Stimulated activated CD8-positive, alpha-beta memory T cell treated with anti-CD3 and anti-CD28 coated beads, Interleukin-4, amount 100 ng/mL, for 1 hour (primary cell): Measurements from ENCODE around the gene MOCS3.
"Not testable (repeated sequence)": the region's sequence is repeated elsewhere in the genome, so short reads cannot be mapped to it uniquely, and the experiment has no call there.

ENCODE experiments used
- DNase-seq, 2 donors: peaks; one replicate each; pipeline ENCODE4 v3.0.0-alpha.2; 2020; ENCODE audit warnings: low read depth in 2 of 2, low spot score in 1 of 2

Gene MOCS3

DNA sequence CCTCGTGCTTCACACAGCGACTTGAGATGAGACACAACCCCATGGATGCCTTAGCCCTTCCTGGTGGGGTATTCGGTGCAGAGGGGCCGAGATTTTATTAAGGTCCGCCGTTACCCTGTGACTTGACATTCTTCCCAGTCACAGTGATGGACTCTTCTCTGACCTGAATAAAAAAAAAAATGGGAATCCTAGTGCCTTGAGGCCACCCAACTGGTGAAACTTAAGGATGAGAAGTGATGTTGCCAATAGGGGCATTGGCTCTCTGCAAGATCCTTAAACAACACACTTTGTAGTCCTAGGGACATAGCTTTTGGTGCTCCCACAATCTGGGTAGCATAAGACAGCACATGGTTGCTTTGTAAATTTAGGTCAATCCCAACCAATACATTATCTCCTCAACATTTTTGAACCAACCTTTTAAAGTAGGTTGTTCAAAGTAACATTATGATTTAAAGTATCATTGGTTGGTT is 26.6 kb upstream of the MOCS3 start:
- DNase-seq: no peak

DNA sequence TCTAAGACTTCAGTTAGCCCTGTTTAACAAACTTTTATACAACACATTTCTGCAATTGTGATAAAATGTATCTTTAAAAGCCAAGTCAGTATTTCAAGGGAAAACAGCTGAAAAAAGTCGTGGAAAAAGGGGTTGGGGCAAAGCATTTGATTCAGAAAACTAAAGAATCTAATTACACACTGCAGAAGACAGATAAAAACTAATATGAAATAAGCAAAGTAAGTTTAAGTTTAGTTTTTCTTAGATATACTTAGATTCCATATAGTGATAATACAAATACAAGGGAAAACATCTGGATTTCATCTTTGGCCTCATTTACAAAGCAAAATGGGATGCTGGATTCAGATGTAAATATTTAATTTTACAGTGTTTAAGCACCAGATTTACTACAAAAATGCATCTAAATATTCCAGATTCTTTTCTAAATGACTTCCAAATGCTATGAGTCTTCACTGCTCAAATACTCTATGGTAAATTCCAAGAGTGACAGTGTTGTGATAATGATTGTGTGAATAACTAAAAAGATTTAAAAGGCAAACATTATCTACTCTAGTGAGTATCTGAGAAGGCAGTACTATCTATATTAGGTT is 25.8 kb upstream of the MOCS3 start:
- no peak for DNase-seq

DNA sequence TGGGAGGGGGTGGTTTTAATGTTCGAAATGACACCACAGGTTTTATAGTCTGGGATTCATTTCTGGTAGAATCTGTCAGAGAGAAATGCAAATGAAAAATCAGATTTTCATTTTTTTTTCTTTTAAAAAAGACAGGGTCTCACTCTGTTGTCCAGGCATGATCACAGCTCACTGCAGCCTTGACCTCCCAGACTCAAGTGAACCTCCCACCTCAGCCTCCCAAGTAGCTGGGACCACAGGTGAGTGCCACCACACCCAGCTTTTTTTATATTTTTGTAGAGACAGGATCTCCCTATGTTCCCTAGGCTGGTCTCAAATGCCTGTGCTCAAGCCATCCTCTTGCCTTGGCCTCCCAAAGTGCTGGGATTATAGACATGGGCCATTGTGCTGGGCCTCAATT is 25.0 kb upstream of the MOCS3 start:
- DNase-seq: no peak

DNA sequence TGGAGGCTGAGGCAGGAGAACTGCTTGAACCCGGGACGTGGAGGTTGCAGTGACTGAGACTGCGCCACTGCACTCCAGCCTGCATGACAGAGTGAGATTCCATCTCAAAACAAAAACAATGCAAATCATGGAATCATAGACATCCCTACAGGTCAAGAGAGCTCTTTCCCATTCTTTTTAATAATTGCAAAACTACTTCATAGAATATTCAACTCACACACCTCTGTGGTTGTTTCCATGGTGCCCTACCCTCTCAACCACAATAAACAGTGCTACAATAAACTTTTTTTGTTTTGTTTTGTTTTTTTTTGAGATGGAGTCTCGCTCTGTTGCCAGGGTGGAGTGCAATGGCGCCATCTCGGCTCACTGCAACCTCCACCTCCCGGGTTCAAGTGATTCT is 15.5 kb upstream of the MOCS3 start:
- no peak for DNase-seq

DNA sequence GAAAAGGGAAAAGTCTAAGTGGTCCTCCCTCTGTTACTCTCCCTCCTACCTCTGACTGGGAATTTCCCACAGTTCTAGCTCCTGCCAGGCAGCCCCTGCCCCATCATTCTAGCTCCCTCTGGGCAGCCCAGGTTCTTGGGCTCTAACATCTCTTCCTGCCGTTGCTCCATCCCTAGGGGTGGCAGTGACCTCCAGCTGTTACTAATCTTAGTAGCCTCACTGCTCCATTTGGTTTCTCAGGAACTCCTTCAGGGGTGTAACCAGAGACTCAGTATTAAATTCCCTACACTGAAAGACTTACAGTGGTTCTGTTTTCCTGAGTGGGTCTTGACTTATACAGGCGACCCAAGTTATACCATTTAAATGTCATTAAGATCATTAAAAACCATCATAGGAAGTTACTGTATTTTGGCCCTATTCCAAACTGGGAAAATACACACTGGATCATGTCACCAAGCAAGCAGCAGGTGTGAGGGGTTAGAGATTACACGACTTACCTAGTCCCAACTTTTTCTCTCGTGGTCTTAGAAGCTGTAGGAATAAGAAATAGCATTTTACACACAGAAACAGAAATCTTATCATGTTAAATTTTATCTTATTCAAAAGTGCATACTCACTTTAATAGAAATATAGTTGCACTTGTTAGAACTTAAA is 10.4 kb upstream of the MOCS3 start:
- DNase-seq: no peak

DNA sequence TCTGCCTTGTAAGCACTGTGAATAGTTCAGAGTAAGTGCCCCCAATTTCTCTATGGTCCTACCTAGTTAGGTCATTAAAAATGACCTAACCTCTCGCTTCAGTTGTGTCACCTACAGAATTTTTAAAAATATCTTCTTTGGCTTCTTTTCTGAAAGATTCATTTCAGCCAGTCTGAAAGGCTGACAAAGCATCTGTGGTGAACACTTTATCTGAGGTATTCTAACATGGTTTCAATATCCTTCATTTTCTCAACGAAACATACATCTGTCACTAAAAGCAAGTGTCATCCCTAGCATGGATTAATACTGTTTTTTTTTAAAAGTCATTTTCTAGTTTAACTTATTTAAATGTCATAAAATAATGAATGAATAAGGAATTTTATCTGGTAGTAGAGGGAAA is 5.4 kb upstream of the MOCS3 start:
- no peak for DNase-seq

DNA sequence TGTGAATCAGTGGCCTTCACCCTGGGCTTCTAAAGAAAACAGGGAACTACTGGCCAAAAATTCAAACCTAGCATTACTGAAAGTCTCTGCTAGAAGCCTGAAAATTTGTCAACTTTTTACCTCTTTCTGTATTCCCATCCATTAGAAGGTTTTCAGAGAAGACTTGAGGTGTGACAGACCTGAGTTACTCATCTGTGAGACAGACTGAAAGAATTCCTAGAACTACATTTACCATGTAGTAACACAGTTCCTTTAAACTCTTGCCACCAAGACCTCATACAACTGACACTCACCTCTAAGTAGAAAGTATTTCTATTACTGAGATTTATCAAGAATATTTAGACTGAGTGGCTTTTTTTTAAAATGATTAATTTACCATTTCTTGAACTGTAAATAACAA is 4.8 kb upstream of the MOCS3 start:
- DNase-seq: no peak

DNA sequence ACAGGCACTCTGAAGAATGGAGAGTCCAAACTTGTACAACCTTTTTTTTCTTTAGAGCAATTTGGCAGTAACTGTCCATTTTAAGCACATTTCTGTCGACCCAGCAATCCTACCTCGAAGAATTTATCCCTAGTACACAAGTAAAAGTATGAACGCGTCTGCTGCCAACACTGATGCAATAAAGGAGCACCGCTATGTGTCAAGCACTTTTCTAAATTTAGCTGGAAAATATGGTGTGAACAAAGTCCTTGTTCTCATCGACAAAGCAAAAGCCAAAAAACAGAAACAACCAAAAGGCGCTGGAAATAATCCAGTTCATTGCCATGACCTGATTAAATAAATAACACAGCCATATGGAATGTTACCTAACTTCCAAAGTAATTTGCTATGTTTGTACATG is 1.3 kb upstream of the MOCS3 start:
- DNase-seq: no peak

DNA sequence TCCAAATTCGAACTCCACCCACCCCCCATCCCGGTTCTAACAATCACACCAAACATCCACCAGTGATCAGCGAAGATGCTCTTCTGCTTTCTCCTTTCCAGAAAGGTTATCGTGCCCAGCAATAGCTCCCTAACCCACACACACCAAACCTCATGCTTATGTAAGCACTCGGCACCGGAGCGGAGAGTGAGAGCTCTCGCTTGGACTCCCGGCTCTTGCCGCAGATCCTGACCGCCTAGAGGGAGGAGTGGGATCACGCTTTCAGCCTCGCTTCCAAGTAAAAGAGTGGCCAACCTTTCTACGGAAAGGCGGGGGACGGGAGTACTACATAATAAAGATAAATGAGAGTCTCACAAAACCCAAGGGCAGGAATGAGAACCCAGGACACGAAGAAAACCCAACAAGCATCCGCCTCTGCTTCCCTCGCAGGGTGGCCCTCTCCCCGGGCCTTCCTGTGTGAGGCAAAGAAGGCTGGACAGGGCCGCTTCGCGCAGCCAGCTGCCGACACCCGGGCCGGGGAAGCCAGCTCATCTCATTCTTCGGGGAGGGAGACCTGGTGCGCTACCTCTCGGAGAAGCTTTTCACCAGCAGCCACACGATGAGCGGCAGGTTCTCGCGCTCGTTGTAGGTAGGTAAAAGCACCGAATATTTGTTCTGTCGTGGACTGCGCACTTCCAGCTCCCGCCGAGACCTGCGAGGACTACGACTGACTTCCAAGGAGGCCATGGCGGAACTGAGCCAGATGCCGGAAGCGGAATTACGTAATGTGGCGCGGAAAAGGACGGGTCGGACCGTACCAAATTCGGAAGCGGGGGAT is 612 bp upstream of the MOCS3 start, which contains the start of gene DPM1:
Gene DPM1, minus strand, starts transcription at position 735 of the 817 bp plus-strand sequence. Its CDS starts 9 bp downstream, at position 726.
- DNase-seq: peak; percentile 78 to 82

DNA sequence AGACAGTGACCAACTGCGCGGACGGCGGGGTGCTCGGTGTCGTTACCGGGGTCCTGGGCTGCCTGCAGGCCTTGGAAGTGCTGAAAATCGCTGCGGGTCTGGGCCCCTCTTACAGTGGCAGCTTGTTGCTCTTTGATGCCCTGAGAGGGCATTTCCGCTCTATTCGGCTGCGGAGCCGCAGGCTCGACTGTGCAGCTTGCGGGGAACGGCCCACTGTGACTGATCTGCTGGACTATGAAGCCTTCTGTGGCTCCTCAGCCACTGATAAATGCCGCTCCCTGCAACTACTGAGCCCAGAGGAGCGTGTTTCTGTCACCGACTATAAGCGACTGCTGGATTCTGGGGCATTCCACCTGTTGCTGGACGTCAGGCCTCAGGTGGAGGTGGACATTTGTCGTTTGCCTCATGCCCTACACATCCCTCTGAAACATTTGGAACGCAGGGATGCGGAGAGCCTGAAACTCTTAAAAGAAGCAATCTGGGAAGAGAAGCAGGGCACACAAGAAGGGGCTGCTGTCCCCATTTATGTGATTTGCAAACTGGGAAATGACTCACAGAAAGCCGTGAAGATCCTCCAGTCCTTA is 1.0 kb downstream of the MOCS3 start:
- DNase-seq: no peak

DNA sequence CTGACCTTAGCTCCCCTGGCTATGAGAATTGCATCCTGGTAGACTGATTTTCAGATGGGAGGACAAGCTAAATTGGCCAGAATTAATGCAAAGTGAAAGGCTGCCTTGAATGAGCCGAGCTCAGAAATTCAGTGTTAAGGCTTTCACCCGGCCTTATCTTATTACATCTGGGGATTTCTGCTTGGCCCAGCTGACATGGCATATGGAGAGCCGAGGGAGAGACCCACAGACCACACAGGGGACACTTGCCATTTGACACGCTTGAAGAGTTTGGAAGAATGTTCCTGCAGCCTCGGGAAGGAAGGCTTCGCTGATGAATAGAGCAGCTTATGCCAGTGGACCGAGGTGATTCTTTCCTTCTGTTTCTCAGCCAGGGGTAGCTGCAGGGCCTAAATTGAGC is 9.0 kb downstream of the MOCS3 start:
- no peak for DNase-seq

DNA sequence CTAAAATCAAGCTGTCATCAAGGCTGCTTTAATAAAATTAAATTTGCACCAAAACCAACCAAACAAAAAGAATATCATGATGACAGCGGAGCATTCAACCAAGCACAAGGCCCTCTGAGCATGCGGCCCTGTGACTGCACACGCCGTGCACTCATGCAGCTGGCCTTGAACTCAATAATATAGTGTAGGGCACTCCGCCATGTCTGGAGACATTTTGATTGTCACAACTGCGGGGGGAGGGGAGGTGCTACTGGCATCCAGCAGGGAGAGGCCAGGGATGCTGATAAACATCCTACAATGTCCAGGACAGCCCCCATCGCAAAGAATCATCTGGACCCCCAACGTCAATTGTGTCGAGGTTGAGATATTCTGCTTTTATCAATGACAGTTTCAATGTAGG is 9.7 kb downstream of the MOCS3 start:
- no peak for DNase-seq

DNA sequence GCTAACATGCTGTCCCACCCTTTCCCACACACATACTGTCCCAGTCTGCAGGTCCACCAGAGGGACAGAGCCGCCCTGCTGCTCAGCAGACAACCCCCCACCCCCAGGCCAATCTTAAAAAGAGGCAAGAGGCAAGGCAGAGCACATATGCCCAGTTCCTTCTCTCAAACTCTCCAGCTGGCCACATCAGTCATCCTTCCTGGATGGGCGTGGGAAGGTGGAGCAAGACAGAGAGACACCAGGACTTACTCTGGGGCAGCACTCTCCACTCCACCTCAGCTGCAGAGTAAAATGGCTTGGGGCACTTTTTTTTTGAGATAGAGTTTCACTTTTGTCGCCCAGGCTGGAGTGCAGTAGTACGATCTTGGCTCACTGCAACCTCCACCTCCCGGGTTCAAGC is 10.8 kb downstream of the MOCS3 start:
- DNase-seq: no peak

DNA sequence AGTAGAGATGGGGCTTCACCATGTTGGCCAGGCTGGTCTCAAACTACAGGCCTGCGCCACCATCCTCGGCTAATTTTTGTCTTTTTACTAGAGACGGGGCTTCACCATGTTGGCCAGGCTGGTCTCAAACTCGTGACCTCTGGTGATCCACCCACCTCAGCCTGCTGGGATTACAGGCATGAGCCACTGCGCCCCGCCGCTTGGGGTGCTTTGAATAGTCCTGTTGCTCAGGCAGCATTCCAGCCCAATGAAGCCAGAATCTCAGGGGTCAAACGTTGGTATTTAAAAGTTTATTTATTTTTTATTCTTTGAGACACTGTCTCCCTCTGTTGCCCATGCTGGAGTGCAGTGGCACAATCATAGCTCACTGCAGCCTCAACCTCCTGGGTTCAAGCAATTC is 11.3 kb downstream of the MOCS3 start:
- no peak for DNase-seq

DNA sequence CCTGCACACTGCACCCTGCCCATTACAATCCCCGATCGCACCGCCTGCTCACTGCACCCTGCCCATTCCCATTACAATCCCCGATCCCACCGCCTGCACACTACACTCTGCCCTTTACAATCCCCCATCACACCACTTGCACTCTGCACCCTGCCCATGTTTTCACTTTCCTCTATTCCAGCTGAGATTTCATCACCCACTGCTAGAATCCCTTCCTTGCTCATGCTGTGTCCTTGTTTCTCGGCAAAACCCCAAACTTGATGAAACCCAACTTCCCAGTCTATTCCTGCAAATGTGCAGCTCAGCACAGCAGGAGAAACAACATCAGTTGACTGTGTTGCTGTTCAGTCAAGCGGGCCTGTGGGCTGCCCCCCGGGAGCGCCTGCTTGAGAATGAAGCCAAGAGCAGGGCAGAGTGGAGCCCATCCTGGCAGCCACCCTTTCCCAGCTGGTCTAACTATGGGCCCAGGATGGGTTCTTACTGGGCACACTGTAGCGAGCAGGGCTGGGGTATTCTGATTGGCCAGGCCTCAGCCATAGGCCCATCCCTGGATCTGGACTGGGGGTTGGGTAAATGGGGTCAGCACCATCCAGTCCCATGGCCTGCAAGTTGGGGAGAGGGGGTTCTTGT is 17.2 kb downstream of the MOCS3 start:
- DNase-seq: no peak

DNA sequence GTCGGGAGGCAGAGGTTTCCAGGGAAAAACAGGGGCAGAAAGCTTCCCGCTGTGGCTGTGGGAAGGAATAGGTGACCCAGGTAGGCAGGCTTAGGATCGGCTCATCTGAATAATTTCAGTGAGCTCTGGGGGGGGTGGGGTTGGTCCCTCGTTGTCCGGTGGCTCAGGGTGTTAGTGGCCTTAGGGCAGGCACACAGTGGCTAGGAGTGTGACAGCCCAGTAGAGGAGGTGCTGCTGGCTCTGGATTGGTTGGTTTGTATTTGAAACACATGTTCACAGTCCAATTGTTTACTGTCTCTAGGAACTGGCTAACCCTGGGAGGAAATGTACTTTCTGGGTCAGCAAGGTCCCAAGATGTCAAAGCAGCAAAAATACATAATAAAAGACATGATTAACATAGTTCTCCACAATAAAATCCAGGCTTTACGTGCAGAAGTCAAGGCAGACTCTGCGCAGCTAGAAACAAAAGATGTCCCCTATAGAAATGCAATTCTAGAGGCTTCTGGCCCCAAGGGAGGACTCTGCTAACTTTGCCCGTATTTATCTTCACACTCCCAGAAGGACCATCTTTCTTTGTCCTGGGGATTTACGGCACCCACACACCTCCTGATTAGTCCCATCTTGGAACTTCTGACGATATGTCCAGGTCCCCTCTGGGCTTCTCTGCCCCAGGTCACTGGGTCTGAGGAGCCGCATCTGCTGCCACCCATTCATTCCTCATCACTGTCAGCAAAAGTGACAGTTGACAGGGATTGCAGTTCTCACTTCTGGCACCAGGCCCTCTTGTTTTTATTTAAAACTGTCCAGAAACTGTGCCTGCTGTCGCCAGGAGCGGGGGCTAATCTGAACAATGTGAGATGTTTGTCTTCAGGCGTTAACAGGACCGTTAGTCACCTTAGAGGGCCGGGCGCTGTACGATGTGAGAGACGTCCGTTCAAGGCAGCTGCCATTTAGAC is 18.7 kb downstream of the MOCS3 start:
- no peak for DNase-seq

DNA sequence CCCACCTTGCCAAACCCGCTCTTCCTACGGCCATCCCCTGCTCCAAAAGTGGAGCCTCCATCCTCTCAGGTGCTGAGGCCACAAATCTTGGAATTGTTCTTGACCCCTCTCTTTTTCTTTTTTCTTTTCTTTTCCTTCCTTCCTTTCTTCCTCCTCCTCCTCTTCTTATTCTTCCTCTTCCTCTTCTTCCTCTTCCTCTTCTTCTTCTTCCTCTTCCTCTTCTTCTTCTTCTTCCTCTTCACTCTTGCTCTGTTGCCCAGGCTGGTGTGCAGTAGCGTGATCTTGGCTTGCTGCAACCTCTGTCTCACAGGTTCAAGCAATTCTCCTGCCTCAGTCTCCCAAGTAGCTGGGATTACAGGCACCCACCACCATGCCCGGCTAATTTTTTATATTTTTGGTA is 19.9 kb downstream of the MOCS3 start:
- not testable (repeated sequence) for DNase-seq

DNA sequence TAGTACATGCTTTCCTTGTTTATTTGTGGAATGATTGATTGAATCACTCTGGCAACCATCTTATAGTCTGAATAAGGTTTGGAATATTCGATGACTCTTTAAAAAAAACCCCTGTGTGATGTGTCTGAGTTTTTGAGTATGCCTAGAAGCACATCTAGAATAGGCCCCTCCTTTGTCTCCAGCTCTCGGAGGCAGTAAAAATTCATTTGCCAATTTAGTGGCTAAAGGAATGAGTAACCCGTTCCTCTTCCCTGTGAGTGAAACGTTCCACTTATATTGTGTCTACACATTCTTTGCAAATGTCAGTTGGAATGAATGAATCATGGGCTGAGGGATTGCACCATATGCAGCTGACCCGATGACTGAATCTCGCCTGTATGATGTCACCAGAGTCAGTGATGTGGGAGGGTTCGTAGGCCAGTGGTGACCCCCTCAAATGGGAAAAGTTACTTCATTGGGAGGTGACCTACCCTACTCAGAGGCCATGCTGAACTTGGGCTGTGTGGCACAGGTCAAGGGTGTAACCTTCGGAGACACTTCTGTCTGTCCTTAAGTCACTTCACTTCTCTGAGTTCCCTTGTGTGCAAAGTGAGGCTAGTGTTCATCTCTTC is 21.6 kb downstream of the MOCS3 start:
- DNase-seq: no peak

DNA sequence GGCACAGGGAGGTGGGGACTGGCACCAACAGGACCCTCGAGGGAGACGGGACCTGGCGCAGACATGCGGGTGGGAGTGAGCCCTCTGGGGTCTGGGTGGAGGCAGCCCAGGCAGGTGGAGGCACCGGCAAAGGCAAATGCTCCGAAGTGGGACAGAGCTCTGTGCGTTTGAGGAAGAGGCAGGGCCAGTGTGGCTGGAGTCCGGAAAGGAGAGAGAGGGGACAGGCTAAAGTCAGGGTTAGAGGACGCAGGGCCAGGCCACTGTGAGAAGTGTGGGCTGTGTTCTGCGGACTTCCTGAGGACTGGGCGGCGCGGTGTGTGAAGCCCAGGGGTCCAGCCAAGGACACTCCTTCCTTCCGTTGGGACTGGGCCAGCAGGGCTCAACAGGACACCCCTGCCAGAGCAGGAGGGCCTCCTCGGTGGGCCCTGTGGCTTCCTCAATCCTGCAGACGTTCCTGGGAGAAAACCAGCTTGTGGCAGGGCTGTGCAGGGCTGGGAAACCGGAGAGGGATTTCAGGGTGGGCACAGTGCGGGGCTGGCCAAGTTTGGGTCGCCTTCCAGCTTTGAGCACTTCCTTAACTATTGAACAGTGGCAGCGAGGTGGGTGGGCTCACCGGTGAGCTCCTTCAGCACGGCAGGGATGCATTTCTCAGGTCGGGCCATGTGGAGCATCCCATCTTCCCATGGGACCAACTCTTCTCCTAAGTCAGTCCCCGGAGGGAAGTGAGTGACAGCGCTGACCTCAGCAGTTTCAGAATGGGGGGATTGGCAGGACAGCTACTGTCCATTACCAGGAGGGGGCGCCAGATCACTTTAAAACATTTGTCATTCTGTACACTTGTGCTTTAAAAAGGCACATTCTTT is 22.5 kb downstream of the MOCS3 start:
- peak; percentile 21 to 37 for DNase-seq
